Fibroblast of lung (primary cell): Measurements from ENCODE around the gene DNAH10.

Experiments used
- EZH2 ChIP-seq: IDR thresholded peaks from 2 replicates; pipeline ENCODE4 v1.5.1; 2012; ENCODE audit warnings: low read length, control low read depth, mild to moderate bottlenecking; ENCODE audit errors: missing control alignments
- TF ChIP-seq, protein P1 (sequence below), 2 donors: IDR thresholded peaks in 1 of 2; conservative IDR thresholded peaks in 1 of 2; 1 replicate in 1 of 2; 2 replicates in 1 of 2; pipeline ENCODE4 v1.5.1; 2011 to 2012; ENCODE audit warnings: low read length in 2 of 2, control low read depth in 1 of 2, inconsistent platforms in 1 of 2, low read depth in 1 of 2, mild to moderate bottlenecking in 1 of 2

DNA sequence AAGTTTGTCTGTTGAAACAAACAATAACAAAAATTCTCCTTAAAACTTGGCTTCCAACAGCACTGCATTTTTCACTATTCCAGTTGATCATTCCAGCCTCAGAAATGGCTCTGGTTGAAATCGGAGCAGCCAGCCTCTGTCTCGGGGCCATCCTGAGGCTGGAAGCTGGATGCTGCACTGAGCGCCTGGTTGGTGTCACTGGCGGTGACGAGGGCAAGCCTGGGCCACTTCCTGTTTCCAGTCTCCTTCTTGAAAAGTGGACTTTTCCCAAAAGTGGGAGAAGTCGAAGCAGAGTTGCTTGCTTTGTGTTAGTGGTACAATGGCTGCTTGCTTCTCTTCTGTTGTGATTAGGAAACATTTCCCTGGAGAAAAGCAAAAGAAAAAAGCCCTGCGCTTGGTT is 161.8 kb downstream of the DNAH10 start:
- TF ChIP-seq, protein P1, sequence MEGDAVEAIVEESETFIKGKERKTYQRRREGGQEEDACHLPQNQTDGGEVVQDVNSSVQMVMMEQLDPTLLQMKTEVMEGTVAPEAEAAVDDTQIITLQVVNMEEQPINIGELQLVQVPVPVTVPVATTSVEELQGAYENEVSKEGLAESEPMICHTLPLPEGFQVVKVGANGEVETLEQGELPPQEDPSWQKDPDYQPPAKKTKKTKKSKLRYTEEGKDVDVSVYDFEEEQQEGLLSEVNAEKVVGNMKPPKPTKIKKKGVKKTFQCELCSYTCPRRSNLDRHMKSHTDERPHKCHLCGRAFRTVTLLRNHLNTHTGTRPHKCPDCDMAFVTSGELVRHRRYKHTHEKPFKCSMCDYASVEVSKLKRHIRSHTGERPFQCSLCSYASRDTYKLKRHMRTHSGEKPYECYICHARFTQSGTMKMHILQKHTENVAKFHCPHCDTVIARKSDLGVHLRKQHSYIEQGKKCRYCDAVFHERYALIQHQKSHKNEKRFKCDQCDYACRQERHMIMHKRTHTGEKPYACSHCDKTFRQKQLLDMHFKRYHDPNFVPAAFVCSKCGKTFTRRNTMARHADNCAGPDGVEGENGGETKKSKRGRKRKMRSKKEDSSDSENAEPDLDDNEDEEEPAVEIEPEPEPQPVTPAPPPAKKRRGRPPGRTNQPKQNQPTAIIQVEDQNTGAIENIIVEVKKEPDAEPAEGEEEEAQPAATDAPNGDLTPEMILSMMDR (conservative IDR thresholded peaks at IDR 0.05 in 1 of 2, IDR thresholded peaks at IDR 0.05 in 1 of 2; ENCODE audit: low read depth in 1 of 2, low read length in 2 of 2) = no peak
- no peak for TF ChIP-seq EZH2
